ENCODE results near the gene ANKRD52.
"Not testable (repeated sequence)": the region's sequence is repeated elsewhere in the genome, so short reads cannot be mapped to it uniquely, and the experiment has no call there.

Gene ANKRD52

DNA sequence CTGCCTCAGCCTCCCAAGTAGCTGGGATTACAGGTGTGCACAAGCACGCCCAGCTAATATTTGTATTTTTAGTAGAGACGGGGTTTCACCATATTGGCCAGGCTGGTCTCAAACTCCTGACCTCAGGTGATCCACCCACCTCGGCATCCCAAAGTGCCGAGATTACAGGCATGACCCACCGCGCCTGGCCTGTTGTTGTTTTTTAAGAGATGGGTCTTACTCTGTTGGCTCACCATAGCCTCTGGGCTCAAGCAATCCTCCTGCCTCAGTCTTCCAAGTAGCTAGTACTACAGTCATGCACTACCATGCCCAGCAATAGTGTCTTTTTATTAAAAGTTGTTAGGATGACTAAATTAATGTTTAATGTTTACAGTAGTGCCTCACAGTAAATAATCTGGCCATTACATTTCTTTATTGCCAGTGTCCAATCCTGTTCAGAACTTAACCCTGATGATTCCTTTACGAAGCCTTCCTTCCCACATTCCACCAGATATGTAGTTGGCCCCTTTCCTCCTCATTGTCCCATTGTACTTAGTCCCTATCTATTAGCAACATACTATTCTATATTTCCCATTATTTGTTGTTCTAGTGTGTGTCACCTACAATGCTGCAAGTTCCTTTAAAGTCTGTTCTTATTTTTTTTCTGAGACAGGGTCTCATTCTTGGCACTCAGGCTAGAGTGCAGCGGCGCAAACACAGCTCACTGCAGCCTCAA lies 60.1 kb downstream of the ANKRD52 start:
- Histone ChIP-seq H3K4me3 (replicated peaks; ENCODE audit: insufficient read depth, low read length) (no peak overlapping the region), H3K27me3 (ENCODE audit: insufficient read depth, poor library complexity, severe bottlenecking) (no peaks in the 10 kb centered on the region), H3K27ac (replicated peaks) (no peak overlapping the region)
- TF ChIP-seq, protein P1, sequence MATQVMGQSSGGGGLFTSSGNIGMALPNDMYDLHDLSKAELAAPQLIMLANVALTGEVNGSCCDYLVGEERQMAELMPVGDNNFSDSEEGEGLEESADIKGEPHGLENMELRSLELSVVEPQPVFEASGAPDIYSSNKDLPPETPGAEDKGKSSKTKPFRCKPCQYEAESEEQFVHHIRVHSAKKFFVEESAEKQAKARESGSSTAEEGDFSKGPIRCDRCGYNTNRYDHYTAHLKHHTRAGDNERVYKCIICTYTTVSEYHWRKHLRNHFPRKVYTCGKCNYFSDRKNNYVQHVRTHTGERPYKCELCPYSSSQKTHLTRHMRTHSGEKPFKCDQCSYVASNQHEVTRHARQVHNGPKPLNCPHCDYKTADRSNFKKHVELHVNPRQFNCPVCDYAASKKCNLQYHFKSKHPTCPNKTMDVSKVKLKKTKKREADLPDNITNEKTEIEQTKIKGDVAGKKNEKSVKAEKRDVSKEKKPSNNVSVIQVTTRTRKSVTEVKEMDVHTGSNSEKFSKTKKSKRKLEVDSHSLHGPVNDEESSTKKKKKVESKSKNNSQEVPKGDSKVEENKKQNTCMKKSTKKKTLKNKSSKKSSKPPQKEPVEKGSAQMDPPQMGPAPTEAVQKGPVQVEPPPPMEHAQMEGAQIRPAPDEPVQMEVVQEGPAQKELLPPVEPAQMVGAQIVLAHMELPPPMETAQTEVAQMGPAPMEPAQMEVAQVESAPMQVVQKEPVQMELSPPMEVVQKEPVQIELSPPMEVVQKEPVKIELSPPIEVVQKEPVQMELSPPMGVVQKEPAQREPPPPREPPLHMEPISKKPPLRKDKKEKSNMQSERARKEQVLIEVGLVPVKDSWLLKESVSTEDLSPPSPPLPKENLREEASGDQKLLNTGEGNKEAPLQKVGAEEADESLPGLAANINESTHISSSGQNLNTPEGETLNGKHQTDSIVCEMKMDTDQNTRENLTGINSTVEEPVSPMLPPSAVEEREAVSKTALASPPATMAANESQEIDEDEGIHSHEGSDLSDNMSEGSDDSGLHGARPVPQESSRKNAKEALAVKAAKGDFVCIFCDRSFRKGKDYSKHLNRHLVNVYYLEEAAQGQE (IDR thresholded peaks at IDR 0.05; ENCODE audit: insufficient replicate concordance, low read depth) = no peak
- no peak for TF ChIP-seq SPI1 (IDR thresholded peaks at IDR 0.05; ENCODE audit: borderline replicate concordance, low read depth)
- TF ChIP-seq, protein P2, sequence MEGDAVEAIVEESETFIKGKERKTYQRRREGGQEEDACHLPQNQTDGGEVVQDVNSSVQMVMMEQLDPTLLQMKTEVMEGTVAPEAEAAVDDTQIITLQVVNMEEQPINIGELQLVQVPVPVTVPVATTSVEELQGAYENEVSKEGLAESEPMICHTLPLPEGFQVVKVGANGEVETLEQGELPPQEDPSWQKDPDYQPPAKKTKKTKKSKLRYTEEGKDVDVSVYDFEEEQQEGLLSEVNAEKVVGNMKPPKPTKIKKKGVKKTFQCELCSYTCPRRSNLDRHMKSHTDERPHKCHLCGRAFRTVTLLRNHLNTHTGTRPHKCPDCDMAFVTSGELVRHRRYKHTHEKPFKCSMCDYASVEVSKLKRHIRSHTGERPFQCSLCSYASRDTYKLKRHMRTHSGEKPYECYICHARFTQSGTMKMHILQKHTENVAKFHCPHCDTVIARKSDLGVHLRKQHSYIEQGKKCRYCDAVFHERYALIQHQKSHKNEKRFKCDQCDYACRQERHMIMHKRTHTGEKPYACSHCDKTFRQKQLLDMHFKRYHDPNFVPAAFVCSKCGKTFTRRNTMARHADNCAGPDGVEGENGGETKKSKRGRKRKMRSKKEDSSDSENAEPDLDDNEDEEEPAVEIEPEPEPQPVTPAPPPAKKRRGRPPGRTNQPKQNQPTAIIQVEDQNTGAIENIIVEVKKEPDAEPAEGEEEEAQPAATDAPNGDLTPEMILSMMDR (IDR thresholded peaks at IDR 0.05; ENCODE audit: insufficient read depth, low read length) = no peak
- TF ChIP-seq POLR2AphosphoS5 (IDR thresholded peaks at IDR 0.05; ENCODE audit: low read depth) = no peak
- TF ChIP-seq GABPA (IDR thresholded peaks at IDR 0.05; ENCODE audit: low read depth) = no peak
- DNase-seq (ENCODE audit: low read depth in 1 of 2, low spot score in 1 of 2) = no peak

DNA sequence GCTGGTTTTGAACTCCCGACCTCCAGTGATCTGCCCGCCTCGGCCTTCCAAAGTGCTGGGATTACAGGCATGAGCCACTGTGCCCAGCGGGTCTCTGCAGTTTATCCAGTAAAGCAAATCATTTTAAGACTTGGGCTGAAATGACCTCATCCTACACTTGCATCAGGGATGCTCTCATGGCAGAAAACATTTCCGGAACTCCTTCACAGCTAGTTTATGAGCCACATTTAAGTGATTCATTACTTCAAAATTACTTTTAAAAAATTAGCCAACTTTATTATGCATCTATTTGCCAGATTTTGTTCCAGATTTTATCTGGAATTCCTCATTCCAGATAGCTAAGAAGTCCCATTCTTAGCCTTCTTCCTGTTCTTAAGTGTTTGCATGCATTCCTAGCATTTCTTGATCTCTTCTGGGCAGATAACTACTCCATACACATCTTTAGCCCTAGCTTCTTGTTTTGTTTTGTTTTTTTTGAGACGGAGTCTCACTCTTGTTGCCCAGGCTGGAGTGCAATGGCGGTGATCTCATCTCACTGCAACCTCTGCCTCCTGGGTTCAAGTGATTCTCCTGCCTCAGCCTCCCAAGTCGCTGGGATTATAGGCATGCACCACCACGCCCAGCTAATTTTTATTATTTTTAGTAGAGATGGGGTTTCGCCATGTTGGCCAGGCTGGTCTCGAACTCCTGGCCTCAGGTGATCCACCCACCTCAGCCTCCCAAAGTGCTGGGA lies 61.2 kb downstream of the ANKRD52 start:
- not testable (repeated sequence) for H3K4me3 ChIP-seq (replicated peaks; ENCODE audit: insufficient read depth, low read length); H3K27ac ChIP-seq (replicated peaks); DNase-seq (ENCODE audit: low read depth in 1 of 2, low spot score in 1 of 2); H3K27me3 ChIP-seq (ENCODE audit: insufficient read depth, poor library complexity, severe bottlenecking)

DNA sequence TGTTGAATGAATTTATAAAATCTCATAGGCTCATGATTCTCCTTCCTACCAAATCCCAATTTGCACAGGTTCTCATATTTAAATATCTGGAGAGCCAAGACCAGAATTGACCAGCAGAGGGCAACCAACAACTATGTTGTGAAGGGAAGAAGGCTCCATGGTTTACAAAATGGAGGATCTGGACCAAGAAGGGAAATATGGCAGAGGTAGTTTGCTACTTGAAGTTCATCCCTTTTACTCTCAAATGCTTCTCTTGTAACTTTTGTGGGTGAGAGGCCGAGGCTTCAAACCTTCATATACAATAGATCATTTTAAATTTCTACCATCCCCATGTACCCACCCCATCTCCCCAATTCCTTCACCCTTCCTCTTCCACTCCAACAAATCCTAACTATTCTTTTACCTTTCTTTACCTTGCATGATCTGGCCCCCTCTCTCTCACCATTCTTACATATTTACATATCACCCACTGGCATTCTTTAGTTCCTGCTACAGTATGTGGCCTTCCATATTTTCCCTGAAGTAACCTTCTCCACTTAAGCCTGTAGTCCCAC lies 65.1 kb downstream of the ANKRD52 start:
- no peak overlapping the region for H3K27ac ChIP-seq (replicated peaks)
- TF ChIP-seq POLR2AphosphoS5 (IDR thresholded peaks at IDR 0.05; ENCODE audit: low read depth) (no peak), GABPA (IDR thresholded peaks at IDR 0.05; ENCODE audit: low read depth) (no peak)
- TF ChIP-seq, protein P1 (IDR thresholded peaks at IDR 0.05; ENCODE audit: insufficient replicate concordance, low read depth) = no peak
- TF ChIP-seq, protein P2 (IDR thresholded peaks at IDR 0.05; ENCODE audit: insufficient read depth, low read length) = peak; percentile 75

DNA sequence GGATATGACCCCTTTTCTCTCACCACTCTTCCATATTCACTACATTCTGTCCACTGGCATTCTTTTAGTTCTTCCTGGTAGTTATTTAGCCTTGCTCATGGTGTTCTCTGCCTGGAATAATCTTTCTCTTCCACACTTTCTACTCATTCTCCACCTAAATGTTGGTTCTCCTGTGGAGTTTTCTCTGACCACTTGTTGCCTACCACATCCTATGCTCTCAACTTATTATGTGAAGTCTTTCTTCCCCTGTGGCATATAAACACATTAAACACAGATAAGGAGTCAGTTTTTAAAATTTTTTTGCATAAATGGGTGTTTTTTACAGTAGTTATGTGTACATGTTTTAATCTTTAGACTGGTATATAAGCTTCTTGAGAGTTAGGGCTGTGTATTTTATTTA lies 65.6 kb downstream of the ANKRD52 start:
- TF ChIP-seq, protein P1 (IDR thresholded peaks at IDR 0.05; ENCODE audit: insufficient replicate concordance, low read depth) = no peak
- no peak for TF ChIP-seq POLR2AphosphoS5 (IDR thresholded peaks at IDR 0.05; ENCODE audit: low read depth)
- no peak for TF ChIP-seq GABPA (IDR thresholded peaks at IDR 0.05; ENCODE audit: low read depth)
- no peak for TF ChIP-seq SPI1 (IDR thresholded peaks at IDR 0.05; ENCODE audit: borderline replicate concordance, low read depth)
- TF ChIP-seq, protein P2 (IDR thresholded peaks at IDR 0.05; ENCODE audit: insufficient read depth, low read length) = no peak
- DNase-seq (ENCODE audit: low read depth in 1 of 2, low spot score in 1 of 2) = no peak
- Histone ChIP-seq H3K27me3 (ENCODE audit: insufficient read depth, poor library complexity, severe bottlenecking) (no peaks in the 10 kb centered on the region), H3K4me3 (replicated peaks; ENCODE audit: insufficient read depth, low read length) (no peak overlapping the region), H3K27ac (replicated peaks) (no peak overlapping the region)

More for the DNA sequence above, 65.1 kb downstream of the ANKRD52 start:
- H3K27me3 ChIP-seq (ENCODE audit: insufficient read depth, poor library complexity, severe bottlenecking) = no peaks in the 10 kb centered on the region
- H3K4me3 ChIP-seq (replicated peaks; ENCODE audit: insufficient read depth, low read length) = no peak overlapping the region
- DNase-seq (ENCODE audit: low read depth in 1 of 2, low spot score in 1 of 2) = peak in 1 of 2 experiments; percentile 90
